ENCODE data around the gene SERTAD2.

Gene SERTAD2

DNA sequence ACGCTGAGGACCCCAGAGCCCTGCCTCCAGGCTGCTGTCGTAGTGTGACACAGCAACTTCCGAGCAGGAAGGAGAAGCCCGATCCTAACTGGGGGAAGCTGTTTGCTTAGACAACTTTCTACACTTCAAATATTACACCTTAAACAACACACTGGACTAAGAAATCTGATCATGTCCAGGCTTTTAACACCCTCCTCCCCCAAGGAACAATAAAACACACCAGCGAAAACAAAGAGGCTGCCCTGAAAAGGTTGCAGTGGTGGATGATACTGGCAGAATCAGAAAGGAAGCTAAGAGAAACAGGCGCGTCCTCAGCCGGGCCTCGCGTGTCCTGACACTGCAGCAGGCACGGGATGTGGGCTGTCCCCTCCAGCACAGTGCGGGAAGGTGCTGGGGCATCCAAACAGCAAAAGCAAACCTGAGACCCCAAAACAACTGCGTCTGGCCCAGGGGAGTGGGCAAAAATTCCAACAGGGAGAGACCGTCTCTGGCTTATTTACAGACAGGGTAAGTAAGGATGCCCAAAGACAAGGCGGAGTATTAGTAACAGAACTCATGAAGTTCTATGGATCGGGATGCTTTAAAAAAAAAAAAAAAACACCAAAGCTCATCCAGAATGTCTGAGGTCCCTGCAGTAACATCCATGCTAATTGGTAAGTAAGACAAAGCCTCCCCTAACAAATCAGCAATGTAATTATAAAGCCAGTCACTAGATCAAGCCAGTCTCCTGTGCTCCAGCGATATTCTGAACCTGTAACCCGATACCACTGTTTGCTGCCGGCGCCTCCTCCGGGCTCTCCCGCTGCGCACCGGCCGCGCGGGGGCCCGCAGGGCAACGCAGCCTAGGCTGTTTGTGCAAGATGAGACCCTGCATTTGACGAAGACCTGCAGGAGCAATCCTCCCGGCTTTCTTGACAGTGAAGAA is 9.0 kb downstream of the SERTAD2 start:
- peak; percentile 76 for DNase-seq

DNA sequence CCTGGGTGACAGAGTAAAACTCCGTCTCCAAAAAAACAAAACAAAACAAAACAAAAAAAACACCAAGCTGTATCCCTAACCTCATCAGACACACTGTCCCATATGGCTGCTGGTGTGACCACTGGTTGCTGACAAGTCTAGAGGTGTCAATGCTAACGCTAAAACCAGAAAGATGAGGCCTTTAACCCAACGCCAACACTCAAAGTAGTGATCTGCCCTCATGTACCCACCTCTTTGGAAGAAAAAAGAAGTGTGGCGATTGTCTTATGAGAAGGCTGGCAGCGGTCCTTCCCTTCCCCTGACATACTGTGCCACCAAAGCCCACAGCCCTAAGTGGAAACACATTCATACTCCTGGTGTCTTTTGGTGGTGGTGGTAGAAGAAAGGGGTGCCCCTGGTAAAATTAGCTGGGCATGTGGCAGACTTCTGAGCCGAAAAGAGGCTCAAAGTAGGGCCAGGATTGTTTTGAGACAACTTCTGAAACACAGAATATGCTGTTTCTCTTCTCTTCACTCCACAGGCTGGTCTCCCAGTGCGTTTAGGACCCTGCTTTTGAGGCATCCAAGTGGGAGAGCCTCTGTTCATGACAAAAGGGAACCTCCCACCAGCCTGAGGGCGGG is 9.8 kb downstream of the SERTAD2 start:
- DNase-seq, result peak; percentile 79

DNA sequence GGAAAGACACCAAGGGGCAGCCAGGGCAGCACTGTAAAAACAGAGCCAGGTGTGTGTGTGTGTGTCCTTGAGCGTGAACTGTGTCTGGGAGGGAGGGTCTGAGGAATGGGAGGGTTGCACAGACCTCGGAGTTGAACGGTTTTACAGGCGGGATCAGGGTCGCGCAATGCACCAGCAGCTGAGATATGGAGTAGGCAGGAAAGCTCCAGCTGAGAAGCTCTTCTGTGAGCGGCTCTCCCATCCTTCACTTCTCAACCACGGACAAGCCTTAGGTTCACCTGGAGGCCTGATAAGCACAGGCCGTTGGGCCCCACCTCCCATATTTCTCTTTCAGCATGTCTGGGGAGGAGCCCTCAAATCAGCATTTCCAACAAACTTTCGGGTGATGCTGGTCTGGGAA is 12.1 kb downstream of the SERTAD2 start:
- DNase-seq, result no peak

DNA sequence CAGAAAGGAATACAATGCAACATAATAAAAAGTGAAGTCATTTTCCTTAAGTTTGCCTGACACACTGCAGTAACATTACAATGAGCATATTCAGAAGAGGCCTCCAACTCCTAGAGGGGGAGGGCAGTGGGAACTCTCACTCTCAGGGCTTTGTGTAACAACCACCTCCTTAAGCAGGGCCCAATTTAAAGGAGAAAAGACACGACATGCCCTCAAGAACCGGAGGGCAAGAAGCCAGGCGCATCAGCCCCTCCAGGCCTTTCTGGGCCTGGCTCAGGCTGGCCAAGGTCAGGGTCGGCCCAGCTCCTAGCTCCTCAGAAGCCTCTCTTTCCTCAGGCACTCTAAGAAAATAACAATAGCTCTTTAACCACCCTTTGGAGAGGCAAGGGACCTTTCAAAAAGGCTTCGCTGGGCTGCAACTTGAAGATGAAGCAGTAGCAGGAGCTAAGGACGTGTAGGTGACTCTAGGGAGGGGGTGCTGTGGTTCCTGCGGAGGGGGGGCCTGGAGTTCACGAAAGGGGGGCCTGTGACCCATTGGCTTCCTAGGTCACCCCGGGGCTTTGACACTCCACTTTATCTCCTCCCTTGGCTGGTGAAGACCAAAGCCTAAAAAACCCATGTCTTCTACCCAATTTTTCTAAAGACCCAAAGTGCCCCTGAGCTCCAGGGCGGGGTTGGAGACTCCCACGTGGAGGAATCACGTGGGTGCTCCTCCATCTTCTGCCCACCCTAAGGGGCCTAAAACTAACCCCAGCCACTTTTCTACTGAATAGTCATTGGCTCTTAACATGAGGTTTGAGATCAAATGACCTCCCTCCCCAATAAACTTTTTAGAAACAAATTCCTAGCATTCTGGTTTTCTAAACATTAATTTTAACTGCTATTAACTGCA is 13.3 kb downstream of the SERTAD2 start:
- DNase-seq, result no peak

DNA sequence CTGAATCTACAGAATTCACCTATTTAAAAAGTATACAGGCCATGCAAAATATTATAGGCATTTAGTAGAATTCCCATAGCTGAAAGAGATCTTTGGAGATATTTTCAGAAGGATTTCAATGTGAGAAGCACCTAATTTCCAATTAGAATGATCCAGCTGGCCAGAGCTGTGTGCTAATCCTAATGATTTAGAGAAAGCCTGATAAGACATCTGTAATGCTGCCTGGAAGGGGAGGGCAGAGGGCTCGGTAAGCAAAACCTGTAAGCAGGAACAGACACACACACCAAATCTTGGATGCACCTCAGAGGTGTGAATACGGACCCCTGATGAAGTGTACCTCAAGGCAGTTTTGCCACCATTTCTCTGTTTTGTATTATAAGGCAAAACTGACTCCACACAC is 14.0 kb downstream of the SERTAD2 start:
- no peak for DNase-seq

DNA sequence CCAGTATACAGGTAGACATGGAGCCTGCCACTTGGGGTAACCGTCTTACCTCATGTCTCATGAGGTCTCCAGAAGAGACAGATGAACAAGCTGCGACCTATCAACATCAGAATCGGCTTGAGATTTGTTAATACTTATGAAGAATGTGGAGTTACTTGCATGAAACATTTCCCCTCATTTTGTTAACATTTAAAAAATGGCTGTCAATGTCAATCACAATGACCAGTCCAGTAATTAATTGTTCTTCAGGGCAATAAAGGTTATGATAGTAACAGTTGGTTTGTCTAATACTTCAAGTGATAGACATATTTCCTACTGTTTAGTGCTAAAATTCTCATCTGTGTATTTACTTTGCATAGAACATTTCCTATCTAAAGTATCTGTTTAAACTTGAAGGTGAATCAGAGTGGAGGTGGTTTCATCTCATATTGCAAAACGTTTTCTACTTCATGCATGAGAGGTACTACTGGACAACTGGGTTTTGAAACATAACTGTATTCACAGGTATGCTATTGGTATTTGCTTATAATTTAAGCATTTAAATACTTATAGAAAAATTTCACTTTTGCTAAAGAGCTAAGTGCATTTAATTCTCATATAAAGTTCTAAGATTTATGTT is 15.1 kb downstream of the SERTAD2 start:
- DNase-seq, result no peak

DNA sequence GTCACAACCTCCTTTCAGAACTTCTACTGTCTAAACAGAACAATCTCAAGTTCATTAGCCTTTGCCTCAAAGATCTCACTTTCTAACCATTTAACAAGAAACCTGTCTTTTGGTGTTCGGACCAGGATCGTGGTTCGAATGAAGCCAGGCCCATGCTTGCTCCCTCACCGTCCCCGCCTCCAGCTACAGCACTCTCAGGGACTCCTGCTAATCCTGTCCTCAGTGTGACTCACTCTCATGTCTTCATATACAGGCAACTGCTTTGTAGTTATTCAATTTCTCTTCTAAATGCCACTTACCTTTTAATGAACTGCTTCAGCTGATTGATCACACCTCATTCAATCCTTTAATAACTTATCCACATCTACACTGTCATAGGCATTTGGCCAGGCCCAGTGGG is 15.8 kb downstream of the SERTAD2 start:
- DNase-seq, result no peak

DNA sequence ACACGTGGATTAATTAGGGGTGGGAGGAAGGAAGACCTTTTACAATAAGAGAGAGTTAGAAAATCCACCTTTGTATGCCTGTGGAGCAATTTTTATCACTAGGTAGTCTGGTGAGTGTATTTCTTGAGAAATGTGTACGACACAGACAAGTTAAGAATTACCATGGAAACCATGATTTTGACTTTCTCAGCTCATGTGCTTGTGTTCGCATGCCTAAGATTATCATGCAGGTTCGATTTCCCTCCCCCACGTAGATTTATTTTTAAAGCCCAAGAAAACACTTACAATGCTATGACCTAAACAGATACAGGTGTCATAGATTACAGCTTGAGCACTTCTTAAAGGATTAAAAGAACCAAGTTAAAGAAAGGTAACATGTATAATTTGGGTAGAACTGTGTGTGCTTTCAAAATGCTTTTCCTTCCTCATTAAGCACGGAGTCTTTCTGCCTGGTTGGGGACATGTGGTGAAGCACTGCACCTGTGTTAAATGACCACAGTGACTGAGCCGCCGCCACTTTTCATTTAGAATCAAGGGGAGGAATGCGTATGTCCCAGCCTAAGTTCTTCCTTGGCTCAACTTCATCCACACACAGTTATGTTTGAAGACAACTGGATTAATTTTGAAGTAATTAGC is 16.6 kb downstream of the SERTAD2 start:
- DNase-seq, result no peak

DNA sequence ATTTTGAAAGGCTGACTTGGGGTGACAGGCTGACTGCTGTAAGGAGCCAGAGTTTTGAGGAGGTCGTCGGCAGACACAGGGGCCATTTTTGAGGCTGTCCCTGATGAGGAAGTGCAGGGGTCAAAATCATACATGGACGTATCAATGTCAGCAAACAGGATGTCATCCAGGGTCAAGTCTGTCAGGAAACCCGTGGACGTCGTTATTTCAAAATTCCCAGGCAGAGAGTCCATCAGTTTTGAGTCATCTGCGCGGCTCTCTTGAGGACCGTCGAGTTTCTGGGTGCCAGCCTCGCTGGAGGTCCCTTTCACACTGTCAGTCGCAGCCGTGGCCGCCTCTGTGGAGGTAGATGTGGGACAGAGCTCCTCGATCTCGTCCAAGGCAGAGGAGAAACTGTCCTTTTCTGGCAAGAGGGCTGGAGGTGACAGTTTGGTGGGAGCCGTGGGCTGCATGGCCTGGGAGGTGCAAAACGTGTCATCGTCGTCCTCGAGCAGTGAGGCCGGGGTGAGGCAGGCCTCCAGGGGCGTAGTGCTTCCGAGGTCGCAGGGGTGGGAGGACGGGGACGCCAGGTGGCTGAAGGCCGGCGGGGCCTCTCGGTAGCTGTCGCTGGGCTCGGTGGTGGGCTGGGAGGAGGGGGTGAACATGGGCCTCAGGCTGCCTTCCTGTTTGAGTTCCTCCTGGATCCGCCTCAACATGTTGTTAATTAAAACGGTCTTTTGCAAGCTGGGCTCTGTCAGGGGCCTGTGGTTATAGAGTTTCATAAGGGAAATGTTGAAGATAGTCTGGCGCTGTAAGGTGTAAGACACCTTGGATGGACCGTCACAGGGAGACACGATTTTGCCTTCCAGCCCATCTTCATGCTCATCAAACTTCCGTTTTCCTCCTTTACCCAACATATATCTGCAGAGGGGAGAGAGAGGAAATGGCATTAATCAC is 17.5 kb downstream of the SERTAD2 start:
- DNase-seq, result no peak

DNA sequence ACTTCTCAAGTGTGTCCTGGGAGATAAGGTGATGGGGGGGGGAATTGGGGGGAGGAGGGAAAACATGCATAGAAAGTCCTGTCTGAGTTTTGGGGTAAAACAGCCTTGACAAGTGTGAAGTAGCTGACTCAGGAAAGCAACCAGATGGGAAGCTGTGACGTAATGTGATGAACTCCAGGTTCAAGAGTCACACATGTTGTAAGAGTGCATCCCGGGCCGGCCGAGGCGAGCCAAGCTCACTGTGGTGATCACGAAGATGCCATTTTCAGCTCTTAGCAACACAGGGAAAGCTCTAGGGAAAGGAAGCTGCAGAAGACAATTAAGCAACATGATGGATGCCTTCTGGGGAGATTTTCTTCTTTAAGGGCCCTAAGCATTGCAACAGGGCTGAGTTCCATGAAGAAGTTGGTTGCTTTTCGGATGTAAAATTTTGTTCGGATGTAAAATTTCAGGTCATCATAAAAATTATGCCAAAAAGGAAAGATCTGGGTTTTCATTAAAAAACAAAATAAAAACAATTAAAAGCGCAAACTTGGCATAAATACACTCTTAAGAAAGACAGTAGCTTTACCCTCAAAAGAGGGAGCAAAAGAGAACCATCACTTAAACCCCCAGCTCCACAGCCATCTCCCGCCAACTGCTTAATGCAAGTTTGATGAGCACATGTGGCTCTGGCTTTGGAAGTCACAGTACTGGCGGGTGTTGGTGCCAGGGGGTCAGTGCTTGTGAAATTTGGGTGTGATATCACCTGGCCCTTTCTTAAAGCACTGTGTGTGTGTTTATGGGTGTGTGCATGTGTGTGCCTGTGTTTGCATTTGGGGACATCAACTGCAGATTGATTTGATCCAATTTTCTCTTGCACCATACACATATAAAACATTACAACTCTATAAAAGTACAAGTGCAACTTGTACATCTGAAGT is 19.1 kb downstream of the SERTAD2 start:
- no peak for DNase-seq

DNA sequence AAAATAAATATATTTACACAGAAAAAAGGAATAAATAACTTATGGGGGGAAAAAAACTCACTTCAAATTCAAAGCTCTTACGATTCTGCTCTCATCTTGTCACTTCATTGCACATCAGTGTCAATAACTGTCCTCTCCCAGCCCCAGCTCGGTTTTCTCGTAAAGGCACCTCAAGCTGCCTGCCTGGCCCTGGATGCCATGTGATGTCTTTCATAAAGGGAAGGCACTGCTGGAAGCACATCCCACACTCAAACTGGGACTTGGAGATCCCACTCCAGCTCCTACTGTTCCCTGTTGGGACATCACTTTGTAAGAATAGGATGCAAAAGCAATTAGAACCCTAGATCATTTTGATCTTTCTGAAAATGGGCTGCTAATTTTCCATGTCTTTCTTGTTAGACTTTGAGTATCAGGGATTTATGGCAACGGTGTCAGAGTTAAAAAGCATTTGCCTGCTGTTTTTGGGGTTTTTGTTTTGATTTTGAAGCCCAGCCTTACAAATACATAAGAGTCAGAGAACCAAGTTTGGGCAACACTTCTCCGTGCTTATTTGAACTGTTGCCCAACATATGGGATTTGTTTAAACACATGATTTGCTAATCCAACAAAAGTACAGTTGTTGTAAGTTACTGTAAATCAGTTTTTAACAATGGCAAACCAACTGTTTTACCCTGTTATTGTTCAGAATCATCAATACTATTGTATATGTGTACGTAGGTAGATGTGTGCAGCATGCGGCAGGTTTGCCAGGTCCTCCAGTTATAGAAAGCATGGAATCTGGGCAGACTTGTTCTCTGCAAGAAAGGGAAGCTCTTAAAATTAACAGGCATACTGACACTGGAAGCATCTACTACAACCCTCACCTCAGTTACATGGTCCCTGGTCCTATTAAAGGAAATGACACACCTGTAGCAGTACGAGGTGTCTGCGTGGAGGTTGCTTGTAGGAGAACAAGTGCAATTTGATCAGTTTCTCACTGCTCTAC is 20.6 kb downstream of the SERTAD2 start:
- DNase-seq, result no peak

DNA sequence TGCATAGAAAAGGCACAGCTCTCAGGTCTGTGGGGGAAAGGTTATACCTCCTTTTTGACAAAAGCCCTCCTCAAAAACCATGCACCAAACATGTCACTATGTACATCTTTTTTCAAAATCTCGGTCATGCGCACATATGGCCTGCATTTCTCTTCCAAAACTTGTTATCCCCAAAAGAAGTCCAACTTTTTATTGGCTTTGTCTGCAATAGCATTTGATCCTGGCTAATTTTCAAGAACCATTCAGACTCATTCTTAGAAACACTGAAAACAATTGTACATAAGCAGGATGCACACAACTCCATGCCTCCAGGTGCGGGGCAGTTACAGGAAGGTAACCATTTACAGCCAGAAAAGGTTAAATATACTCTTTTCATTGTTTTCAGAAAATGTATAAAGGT is 21.9 kb downstream of the SERTAD2 start:
- DNase-seq, result no peak

DNA sequence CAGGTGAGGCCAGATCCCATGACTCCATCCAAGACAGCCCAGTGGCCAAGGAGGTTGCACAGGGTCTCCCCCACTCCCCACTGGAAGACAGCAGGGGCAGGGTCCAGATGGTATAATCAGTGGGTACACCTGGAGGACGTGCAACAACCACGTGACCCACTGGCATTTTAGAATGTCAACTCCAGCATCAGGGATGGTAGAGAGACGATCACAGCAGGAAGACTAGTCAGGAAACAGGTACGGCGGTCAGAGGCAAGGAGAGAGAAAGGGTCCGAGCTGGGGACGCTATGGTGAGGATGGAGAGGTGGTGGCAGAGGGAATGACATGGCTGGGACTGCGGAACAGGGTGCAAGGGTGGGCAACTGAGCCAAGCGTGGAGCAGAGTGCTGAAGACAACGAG is 23.0 kb downstream of the SERTAD2 start:
- DNase-seq, result no peak

DNA sequence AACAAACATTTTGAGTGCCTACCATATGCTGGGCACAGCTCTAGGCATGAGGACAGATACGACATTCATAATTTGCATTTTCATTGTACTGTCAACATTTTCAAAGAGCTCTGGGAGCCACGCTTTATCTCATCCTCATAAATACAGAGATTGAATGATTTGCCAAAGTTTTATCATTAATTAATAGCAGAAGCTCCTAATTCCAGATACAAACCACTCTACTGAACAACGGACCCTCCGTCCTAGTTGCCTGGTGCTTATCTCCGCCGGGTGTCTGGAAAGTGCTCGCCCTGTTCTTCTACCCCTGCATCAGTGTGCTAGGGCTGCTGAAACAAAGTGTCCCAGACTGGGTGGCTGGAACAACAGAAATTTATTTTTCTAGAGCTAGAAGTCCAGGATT is 23.8 kb downstream of the SERTAD2 start:
- DNase-seq, result no peak

DNA sequence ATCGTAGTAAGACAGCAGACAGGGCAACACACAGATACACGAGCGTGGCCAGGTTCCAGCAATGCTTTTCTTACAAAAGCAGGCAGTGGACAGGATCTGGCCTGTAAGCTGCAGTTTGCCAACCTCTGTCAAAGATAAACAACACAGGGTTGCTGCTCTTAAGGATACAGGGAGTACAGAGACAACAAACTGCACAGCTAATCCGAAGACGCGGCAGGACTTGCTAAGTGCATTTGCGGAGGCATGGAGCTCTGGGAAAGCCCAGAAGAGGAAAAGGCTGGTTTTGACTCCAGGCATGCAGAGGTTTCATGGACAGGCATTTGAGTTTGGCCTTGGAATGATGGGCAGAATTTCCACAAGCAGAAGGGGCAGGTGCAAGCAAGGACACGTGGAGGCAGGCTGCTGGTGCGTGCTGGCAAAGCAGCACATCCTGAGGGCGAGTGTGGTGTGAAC is 24.4 kb downstream of the SERTAD2 start:
- DNase-seq, result no peak

DNA sequence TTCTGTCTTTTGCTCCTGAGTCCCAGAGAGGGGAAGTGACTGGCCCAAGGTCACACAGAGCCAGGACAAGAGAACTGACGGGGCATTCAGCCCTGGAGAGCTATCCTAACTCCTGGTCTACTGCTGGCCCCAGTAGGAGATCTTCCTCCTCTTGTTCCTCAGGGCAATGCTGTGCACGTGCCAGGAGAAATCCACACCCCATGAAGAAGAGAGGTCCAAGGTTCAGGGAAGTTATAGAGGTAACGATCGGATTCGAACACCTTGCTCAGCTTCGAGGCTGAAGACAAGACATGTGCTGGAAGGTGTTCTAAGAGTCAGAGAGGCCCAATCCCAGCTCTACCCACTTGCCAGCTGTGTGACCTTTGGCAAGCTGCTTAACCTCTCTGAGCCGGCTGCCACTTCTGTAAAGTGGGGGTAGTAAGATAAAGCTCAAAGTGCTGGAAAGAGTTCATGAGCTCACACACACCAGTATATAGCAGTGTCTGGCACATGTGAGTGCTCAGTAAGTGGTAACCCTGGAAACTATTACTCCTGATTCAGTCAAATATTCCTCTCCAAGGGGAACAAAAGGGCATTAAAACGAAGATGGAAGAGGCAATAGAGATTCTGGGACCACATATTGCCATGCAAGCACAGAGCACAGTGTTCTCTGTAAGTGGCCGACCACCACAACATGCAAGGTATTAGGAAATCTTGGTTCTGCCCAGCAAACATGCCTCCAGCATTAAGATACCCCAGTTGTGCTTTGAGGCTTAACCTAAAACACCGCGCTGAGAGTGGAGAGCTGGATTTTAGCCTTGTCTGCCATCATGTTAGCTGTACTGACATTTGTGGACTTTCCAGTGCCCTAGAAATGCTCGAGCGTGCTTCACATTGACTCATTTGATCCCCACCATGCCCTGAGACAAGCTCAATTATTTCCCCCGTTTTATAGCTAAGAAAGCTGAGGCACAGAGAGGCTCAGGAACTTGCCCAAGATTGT is 25.6 kb downstream of the SERTAD2 start:
- DNase-seq, result no peak

DNA sequence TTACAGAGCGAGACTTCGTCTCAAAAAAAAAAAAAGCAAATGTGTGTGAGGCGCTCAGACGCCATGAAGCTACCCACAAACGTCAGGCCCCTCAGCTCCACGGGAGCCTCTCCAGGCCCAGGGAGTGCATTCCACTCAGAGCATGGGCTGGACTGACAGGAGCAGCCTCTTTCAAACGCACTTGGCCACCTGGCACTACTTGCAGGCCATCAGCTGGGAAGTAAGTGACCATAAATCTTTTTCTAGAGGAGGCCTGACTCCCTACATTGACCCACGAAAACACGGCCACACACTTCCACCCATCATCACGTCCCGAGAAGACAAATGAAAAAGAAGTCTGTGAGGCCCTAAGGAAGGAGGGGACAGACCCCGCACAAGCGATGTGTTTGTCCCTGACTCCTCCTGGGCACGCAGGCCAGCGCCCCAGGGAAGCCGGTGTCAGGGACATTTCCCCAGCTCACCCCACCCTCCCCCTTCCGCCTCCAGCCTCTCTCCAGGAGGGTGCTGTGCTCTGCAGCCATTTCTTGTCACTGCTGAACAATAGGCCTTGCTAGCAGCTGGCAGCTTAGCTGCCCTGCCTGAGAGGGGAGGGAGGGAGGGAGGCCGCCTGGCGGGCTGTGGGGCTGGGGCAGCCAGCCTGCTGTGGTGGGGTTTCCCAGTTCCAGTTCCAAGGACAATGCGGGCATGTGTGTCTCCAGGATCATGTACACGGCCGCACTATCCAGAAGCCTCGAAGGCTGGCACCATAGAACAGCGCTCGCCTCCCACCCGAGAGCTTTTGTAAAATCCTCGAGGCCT is 26.6 kb downstream of the SERTAD2 start:
- DNase-seq, result no peak
